HEK293T (cell line): ENCODE data around the gene GFOD2.

Source experiments
- CTCF ChIA-PET: fragments of 350-600 bp; formaldehyde crosslinking; extraction: SDS; loops from one replicate; lab custom pipeline; 2021; ENCODE audit warnings: antibody characterized with exemption, inconsistent platforms; lab: Yijun Ruan, JAX
- POLR2A ChIA-PET: fragments of 350-600 bp; formaldehyde crosslinking; extraction: SDS; loops from one replicate; lab custom pipeline; 2020; ENCODE audit warnings: antibody characterized with exemption, inconsistent platforms; lab: Yijun Ruan, JAX
- DNase-seq: peaks from one replicate; pipeline ENCODE4 v3.0.0; 2012; ENCODE audit warnings: mixed read lengths; ENCODE audit errors: extremely low spot score
- BHLHE40 ChIP-seq: fragments of 450-650 bp; IDR thresholded peaks from 2 replicates; pipeline ENCODE4 v1.6.1; 2016; ENCODE audit warnings: mild to moderate bottlenecking, moderate library complexity, borderline replicate concordance
- CTBP1 ChIP-seq: fragments of 450-650 bp; IDR thresholded peaks from 2 replicates; pipeline ENCODE4 v1.6.1; 2016; ENCODE audit warnings: borderline replicate concordance
- ELF4 ChIP-seq: fragments of 450-650 bp; IDR thresholded peaks from 2 replicates; pipeline ENCODE4 v1.6.1; 2017; ENCODE audit warnings: antibody characterized with exemption
- FOXA1 ChIP-seq: fragments of 450-650 bp; IDR thresholded peaks from 2 replicates; pipeline ENCODE4 v1.6.1; 2016; ENCODE audit warnings: mild to moderate bottlenecking
- FOXK2 ChIP-seq: fragments of 450-650 bp; IDR thresholded peaks from 2 replicates; pipeline ENCODE4 v1.6.1; 2016; ENCODE audit warnings: mild to moderate bottlenecking
- FOXM1 ChIP-seq: fragments of 450-650 bp; IDR thresholded peaks from 2 replicates; pipeline ENCODE4 v1.6.1; 2017; ENCODE audit warnings: mild to moderate bottlenecking, borderline replicate concordance
- HDGF ChIP-seq: fragments of 450-650 bp; IDR thresholded peaks from 2 replicates; pipeline ENCODE4 v1.6.1; 2017; ENCODE audit warnings: antibody characterized with exemption, borderline replicate concordance
- L3MBTL2 ChIP-seq: fragments of 450-650 bp; conservative IDR thresholded peaks from 2 replicates; pipeline ENCODE4 v1.6.1; 2016; ENCODE audit warnings: mild to moderate bottlenecking
- LEF1 ChIP-seq: fragments of 450-650 bp; IDR thresholded peaks from 2 replicates; pipeline ENCODE4 v1.6.1; 2017; ENCODE audit warnings: mild to moderate bottlenecking, borderline replicate concordance
- NFRKB ChIP-seq: fragments of 450-650 bp; IDR thresholded peaks from 2 replicates; pipeline ENCODE4 v1.6.1; 2016; ENCODE audit warnings: mild to moderate bottlenecking, moderate library complexity
- SUZ12 ChIP-seq: fragments of 450-650 bp; IDR thresholded peaks from 2 replicates; pipeline ENCODE4 v1.6.1; 2016; ENCODE audit warnings: mild to moderate bottlenecking
- TARDBP ChIP-seq: fragments of 450-650 bp; IDR thresholded peaks from 2 replicates; pipeline ENCODE4 v1.6.1; 2016
- TF ChIP-seq, protein P1 (sequence below): fragments of 450-650 bp; IDR thresholded peaks from 2 replicates; pipeline ENCODE4 v1.6.1; 2016

GFOD2 gene

DNA sequence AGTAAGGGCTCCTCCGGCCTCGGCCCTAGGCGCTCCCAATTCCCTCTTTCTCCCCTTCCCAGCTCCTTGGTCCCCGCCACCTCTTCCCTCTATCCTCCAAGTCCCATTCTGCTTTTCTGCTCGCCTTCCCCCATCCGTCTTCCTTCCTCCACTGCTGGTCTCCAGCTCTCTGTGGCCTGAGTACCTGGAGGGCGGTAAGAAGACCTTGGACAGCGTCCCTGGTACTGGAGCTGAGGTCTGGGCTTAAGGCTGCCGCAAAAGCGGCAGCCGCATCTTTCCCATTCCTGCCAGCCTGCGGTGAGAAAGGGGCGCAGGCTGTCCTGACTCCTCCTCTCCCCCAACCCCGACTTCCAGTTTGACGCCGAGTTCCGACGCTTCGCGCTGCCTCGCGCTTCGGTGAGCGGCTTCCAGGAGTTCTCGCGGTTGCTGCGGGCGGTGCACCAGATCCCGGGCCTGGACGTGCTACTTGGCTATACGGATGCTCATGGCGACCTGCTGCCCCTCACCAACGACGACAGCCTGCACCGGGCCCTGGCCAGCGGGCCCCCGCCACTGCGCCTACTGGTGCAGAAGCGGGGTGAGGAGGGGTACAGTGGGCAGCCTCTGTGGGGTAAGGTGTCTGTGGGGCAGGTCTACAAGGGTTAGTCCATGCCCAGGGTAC, 57.9 kb downstream of the GFOD2 start:
- CTCF ChIA-PET: interaction anchor here (1.5 to 2.5 kb wide), 2 partner anchors 114 to 140 kb away, joined by 6 to 13 read pairs; no protein-coding TSS in a partner anchor
- POLR2A ChIA-PET: interaction anchor here (1.0 to 2.3 kb wide), 4 partner anchors 61 to 225 kb away, joined by 3 to 19 read pairs (median 4); partner anchors contain the start of gene CTCF
- DNase-seq: no peak
- no peak for TF ChIP-seq LEF1

DNA sequence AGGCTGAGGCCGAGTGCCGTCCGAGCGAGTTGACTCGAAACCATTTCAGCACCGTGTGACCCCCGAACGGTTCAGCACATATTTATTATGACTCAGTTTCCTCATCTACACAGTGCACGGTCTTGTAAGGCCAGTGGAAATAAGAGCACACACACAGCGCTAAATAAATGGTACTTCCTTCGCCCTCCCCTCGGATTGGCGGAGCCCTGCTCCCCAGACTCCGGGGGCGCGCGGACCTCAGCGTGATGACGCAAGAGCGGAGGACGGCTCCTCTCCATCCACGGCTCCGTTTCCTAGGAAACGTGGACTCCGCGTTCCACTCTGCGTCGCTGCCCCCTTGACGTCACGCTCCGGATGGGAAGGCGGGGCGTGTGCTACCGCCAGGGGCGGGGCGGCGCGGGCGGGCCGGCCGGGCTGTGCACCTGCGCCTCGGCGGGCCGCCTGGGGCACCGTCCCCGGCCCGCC, 58.5 kb downstream of the GFOD2 start, which contains the start of gene PARD6A:
TSS of gene PARD6A (plus strand) at position 397 of the 465 bp plus-strand sequence. CDS start 79 bp downstream, outside the sequence.
- TF ChIP-seq FOXA1: no peak
- 0 out of 2 replicates have a peak, but pooled peaks have one; percentile 15 for TF ChIP-seq FOXM1
- POLR2A ChIA-PET: interaction anchor here (0.6 to 2.3 kb wide), 27 partner anchors 9 to 414 kb away, joined by 3 to 19 read pairs (median 4); partner anchors contain the start of genes ATP6V0D1, CTCF, GFOD2 and RANBP10
- CTCF ChIA-PET: interaction anchor here (0.6 to 2.5 kb wide), 5 partner anchors 12 to 139 kb away, joined by 3 to 13 read pairs (median 4); partner anchors contain the start of gene CARMIL2
- peak; percentile 94 for DNase-seq

DNA sequence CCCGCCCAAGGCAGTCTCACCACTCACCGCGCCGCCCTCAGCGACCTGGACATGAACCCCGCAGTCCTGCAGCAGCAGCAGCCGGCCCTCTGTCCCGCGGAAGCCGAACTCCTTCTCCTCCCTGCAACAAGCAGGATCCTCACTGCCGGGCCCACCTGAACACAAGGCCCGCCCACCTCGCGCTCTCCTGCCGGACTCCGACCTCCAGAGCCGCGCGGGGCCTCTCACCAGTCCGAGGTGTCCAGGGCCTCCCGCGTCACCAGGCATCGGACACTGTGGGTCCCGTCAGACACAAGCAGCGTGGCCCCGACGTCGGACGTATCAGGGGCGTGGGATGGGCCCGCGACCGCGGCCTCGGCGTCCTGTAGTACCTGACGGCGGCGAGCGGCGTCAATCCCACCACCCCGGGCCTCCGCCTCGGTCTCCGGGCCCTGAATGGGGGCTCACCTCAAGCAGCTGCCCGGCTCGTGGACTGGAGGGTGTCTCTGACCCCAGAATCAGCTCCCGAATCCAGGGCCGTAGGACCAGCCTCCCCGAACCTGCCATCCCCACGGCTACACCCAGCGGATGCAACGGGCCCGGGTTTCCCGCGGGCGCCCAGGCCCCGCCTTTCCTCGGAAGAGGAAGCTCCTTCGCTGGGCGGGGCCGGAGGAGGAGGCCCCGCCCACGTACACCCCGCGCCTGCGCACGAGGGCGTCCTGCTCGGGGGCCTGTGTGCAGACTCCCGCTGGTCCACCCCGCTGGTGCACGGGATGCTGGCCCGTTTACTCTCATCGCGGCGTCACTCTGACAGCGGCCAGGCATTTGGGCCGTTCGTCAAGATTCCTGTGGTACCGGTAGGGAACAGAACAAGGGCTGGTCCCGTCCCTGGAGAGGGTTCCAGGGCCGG, 59.2 kb downstream of the GFOD2 start, which contains the start of gene ACD:
TSS of gene ACD (minus strand) at position 586 of the 889 bp plus-strand sequence. CDS start at position 546, 40 bp downstream.
- CTCF ChIA-PET: interaction anchor here (0.6 to 2.5 kb wide), 5 partner anchors 13 to 139 kb away, joined by 3 to 13 read pairs (median 4); partner anchors contain the start of gene CARMIL2
- POLR2A ChIA-PET: interaction anchor here (0.6 to 2.3 kb wide), 31 partner anchors 9 to 414 kb away, joined by 3 to 19 read pairs (median 4); partner anchors contain the start of genes ATP6V0D1, CTCF, GFOD2 and RANBP10
- TF ChIP-seq L3MBTL2: peak; percentile 57; the same call in 1 of the 2 replicates
- no peak for TF ChIP-seq FOXK2
- peak; percentile 96 for DNase-seq

DNA sequence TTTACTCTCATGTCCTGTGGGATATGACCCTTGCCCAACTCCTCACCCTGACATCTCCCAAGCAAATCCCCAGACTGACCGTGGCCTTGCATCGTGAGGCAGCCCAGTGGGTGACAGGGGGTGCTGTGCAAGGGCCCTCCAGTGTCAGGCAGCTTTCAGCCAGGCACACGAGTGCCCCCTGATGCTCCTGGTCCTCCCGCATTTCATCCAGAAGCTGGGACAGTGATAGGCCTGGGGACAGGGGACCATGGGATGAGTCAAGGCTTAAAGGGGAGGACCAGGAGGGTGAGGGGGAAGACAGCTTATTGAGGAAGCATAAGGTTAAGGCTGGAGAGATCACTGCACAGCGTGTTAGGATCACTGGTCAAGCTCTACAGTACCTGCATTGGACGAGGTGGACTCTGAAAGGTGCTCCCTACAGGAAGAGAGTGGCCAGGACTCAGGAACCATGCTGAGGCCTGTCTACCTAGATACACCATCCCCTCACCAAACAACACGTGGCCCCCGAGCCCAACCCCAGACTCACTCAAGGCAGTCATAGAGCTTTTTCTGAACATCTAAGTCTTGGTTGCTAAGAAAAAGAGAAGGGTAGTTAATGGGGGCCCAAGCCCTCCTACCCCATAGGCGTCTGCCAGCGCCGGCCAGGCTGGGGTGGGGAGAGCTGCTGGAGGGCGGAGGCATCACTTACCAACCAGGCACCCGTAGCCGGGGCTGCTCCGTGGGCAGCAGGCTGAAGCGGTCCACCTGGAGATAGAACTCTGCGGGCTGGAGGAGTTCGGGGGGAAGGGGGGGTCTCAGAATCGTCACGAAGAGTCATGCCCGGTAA, 60.1 kb downstream of the GFOD2 start:
- CTCF ChIA-PET: interaction anchor here (0.9 to 1.0 kb wide), 3 partner anchors 112 to 178 kb away, joined by 3 to 4 read pairs (median 3); no protein-coding TSS in a partner anchor

DNA sequence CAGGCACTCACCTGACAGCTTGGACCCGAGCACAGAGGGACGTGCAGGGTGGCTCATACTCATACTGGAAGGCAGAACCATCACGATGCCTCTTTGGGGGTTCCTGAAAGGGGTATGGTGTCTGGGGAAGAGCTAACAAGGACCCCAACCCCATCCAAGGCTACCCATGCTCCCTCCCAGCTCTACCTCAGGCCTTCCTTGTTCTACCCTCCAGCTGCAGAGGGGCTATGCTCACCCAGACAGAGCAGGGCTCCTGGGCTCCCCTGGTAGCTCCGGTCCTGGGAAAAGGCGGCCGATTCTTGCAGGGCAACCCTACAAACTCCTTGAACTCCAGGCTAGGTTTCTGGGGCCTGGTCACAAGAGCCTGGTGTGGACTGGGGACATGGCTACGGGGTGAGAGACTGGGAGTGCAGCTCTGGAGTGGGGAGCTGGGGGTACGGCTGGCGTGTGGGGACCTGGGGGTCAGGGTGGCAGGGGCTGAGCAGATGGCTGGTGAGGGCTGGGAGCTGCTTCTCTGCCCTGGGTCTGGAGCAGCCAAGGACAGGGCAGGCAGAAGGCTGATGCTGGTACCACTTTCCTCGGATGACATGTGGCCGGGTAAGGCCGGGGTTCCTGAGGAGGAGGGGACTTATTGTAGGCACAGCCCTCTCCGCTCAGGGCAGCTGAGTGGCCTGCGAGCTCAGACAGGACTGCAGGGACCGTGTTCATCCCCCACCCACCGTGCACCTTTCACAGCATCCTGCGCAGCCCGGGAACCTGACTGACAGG, 61.2 kb downstream of the GFOD2 start:
- POLR2A ChIA-PET: interaction anchor here (1.0 kb wide), 1 partner anchor 132 kb away, joined by 3 read pairs; no protein-coding TSS in a partner anchor
- TF ChIP-seq FOXK2 (no peak), ELF4 (no peak), TARDBP (no peak), SUZ12 (no peak), FOXA1 (no peak), BHLHE40 (no peak), HDGF (no peak)
- TF ChIP-seq, protein P1, sequence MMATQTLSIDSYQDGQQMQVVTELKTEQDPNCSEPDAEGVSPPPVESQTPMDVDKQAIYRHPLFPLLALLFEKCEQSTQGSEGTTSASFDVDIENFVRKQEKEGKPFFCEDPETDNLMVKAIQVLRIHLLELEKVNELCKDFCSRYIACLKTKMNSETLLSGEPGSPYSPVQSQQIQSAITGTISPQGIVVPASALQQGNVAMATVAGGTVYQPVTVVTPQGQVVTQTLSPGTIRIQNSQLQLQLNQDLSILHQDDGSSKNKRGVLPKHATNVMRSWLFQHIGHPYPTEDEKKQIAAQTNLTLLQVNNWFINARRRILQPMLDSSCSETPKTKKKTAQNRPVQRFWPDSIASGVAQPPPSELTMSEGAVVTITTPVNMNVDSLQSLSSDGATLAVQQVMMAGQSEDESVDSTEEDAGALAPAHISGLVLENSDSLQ: no peak
- CTCF ChIA-PET: interaction anchor here (0.9 to 1.0 kb wide), 3 partner anchors 111 to 136 kb away, joined by 3 to 4 read pairs (median 3); no protein-coding TSS in a partner anchor
- DNase-seq: no peak

More for the DNA sequence above, 60.1 kb downstream of the GFOD2 start:
- no peak for DNase-seq
- TF ChIP-seq HDGF: no peak
- POLR2A ChIA-PET: interaction anchor here (1.3 to 2.3 kb wide), 5 partner anchors 60 to 178 kb away, joined by 3 to 19 read pairs (median 8); partner anchors contain the start of genes ATP6V0D1, CTCF and GFOD2

DNA sequence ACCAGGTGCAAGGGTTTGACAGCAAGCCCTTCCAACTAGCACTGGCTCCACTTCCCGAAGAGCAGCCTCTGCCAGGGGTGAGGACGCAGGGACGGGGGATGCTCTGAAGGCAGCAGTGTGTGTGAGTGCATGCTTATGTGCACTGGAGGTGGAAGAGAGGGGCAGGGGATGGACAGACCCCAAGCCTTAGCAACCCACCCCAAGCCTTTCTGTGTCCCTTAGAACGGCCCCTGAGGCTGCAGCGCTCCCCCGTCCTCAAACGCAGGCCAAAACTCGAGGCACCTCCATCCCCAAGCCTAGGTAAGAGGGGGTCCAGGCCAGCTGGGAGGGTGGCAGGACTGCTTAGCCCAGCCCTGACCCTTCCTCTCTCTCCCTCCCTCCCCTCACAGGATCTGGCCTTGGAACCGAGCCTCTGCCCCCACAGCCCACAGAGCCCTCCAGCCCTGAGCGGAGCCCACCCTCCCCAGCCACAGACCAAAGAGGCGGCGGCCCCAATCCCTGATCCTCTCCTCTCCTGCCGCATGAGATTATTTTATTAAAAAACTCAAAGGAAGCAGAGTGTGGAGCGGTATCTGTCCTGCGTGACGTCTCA, 62.0 kb downstream of the GFOD2 start:
- ChIA-PET CTCF (interaction anchor here (0.7 kb wide), 1 partner anchor 227 kb away, joined by 3 read pairs; no protein-coding TSS in a partner anchor), POLR2A (interaction anchor here (1.0 kb wide), 1 partner anchor 132 kb away, joined by 3 read pairs; no protein-coding TSS in a partner anchor)
- no peak for DNase-seq
- no peak for TF ChIP-seq FOXM1
- no peak for TF ChIP-seq FOXA1
- TF ChIP-seq NFRKB: no peak
- no peak for TF ChIP-seq CTBP1
